ENCODE data around the gene SYNJ1. TPM values are rescaled to one million over a fixed set of nuclear protein-coding genes. Genes with fewer than 3 reads are reported as not detected.

Gene SYNJ1
- total RNA-seq, 2 donors from 2014 or later = 6.0 to 12.2 TPM

- Mint-ChIP-seq H3K4me1 (no peaks in the 10 kb centered on the region), H3K4me3 (no peak overlapping the region), H3K27ac (no peak overlapping the region), H3K36me3 (ENCODE audit: low read depth) (no peaks in the 10 kb centered on the region), H3K9me3 (no peaks in the 10 kb centered on the region), H3K27me3 (ENCODE audit: insufficient read depth) (no peaks in the 10 kb centered on the region)
- Histone ChIP-seq H3K27me3 (ENCODE audit: control insufficient read depth, insufficient read depth, low read length, poor library complexity, severe bottlenecking) (no peaks in the 10 kb centered on the region), H3K4me3 (ENCODE audit: low read length) (no peak overlapping the region), H3K9me3 (ENCODE audit: control insufficient read depth, low read length) (no peaks in the 10 kb centered on the region), H3K27ac (ENCODE audit: low read depth, low read length) (no peak overlapping the region), H3K4me1 (ENCODE audit: control insufficient read depth, insufficient read depth, low read length) (no peaks in the 10 kb centered on the region), H3K36me3 (ENCODE audit: control insufficient read depth, insufficient read depth, low read length) (no peaks in the 10 kb centered on the region), H3K9ac (ENCODE audit: extremely low read depth, low read length, poor library complexity, severe bottlenecking) (no peak overlapping the region)
- 96% methylated on average over 4 of the region's 4 CpGs; no CpG with 5 or more reads in 1 of the 2 experiments for WGBS, 2 experiments (ENCODE audit: insufficient coverage in 1 of 2, insufficient read length in 1 of 2)
- no peak for TF ChIP-seq CTCF (conservative IDR thresholded peaks at IDR 0.05)
- no peak for DNase-seq
Measured at GRCh38 chr21:32710987-32711386, 16.8 kb downstream of the SYNJ1 start.

- Mint-ChIP-seq H3K27me3 (ENCODE audit: insufficient read depth) (no peaks in the 10 kb centered on the region), H3K27ac (no peak overlapping the region), H3K36me3 (ENCODE audit: low read depth) (no peaks in the 10 kb centered on the region), H3K9me3 (no peaks in the 10 kb centered on the region), H3K4me1 (no peaks in the 10 kb centered on the region), H3K4me3 (no peak overlapping the region)
- no peak for TF ChIP-seq CTCF (conservative IDR thresholded peaks at IDR 0.05)
- Histone ChIP-seq H3K27me3 (ENCODE audit: control insufficient read depth, insufficient read depth, low read length, poor library complexity, severe bottlenecking) (no peaks in the 10 kb centered on the region), H3K9me3 (ENCODE audit: control insufficient read depth, low read length) (no peaks in the 10 kb centered on the region), H3K4me3 (ENCODE audit: low read length) (no peak overlapping the region), H3K9ac (ENCODE audit: extremely low read depth, low read length, poor library complexity, severe bottlenecking) (no peak overlapping the region), H3K4me1 (ENCODE audit: control insufficient read depth, insufficient read depth, low read length) (no peaks in the 10 kb centered on the region), H3K36me3 (ENCODE audit: control insufficient read depth, insufficient read depth, low read length) (no peaks in the 10 kb centered on the region), H3K27ac (ENCODE audit: low read depth, low read length) (no peak overlapping the region)
- no peak for DNase-seq
- WGBS, 2 experiments (ENCODE audit: insufficient coverage in 1 of 2, insufficient read length in 1 of 2) = 65 to 80% methylated on average over 1 to 3 of the region's 4 CpGs
Measured at GRCh38 chr21:32710069-32710784, 17.6 kb downstream of the SYNJ1 start.

GRCh38 chr21:32708069-32708468 is 19.7 kb downstream of the SYNJ1 start:
- H3K27me3 Mint-ChIP-seq (ENCODE audit: insufficient read depth) = no peaks in the 10 kb centered on the region
- H3K4me3 Mint-ChIP-seq = no peak overlapping the region
- Histone ChIP-seq H3K4me3 (ENCODE audit: low read length) (no peak overlapping the region), H3K4me1 (ENCODE audit: control insufficient read depth, insufficient read depth, low read length) (peaks cover 1% of the 10 kb centered on the region), H3K9ac (ENCODE audit: extremely low read depth, low read length, poor library complexity, severe bottlenecking) (no peak overlapping the region), H3K27ac (ENCODE audit: low read depth, low read length) (no peak overlapping the region), H3K36me3 (ENCODE audit: control insufficient read depth, insufficient read depth, low read length) (peaks cover 5% of the 10 kb centered on the region), H3K27me3 (ENCODE audit: control insufficient read depth, insufficient read depth, low read length, poor library complexity, severe bottlenecking) (no peaks in the 10 kb centered on the region), H3K9me3 (ENCODE audit: control insufficient read depth, low read length) (no peaks in the 10 kb centered on the region)
- DNase-seq = no peak
- H3K4me1 Mint-ChIP-seq = peaks cover under 1% of the 10 kb centered on the region
- WGBS, 2 experiments (ENCODE audit: insufficient coverage in 1 of 2, insufficient read length in 1 of 2) = 85 to 91% methylated on average over 4 to 6 of the region's 6 CpGs
- H3K36me3 Mint-ChIP-seq (ENCODE audit: low read depth) = peaks cover 5% of the 10 kb centered on the region
- no peak for TF ChIP-seq CTCF (conservative IDR thresholded peaks at IDR 0.05)
- no peaks in the 10 kb centered on the region for H3K9me3 Mint-ChIP-seq
- no peak overlapping the region for H3K27ac Mint-ChIP-seq
